ENCODE measurements around the gene PLA1A.
"Not testable (repeated sequence)": the region's sequence is repeated elsewhere in the genome, so short reads cannot be mapped to it uniquely, and the experiment has no call there.

PLA1A gene

GRCh38 chr3:119597548-119598288 lies at the start of gene PLA1A:
TSS of gene PLA1A (plus strand) at chr3:119597885. CDS start at chr3:119597914, 29 bp downstream.
- peak within 1 kb of the TSS; percentile 1 for H3K4me3 Mint-ChIP-seq
- no peaks in the 10 kb centered on the region for H3K36me3 Mint-ChIP-seq
- peak; percentile 35 for ATAC-seq
- H3K9me3 Mint-ChIP-seq, result no peaks in the 10 kb centered on the region
- no peak for DNase-seq (ENCODE audit: low spot score in 2 of 2)
- H3K4me1 Mint-ChIP-seq, result peaks cover 33% of the 10 kb centered on the region
- peak within 1 kb of the TSS; percentile 39 for H3K27ac Mint-ChIP-seq

- no peak overlapping the region for H3K27ac Mint-ChIP-seq
- ATAC-seq (no peak), DNase-seq (ENCODE audit: low spot score in 2 of 2) (no peak)
- peaks cover 82% of the 10 kb centered on the region for H3K36me3 Mint-ChIP-seq
- no peaks in the 10 kb centered on the region for H3K4me1 Mint-ChIP-seq
- H3K9me3 Mint-ChIP-seq, result no peaks in the 10 kb centered on the region
- H3K4me3 Mint-ChIP-seq, result no peak overlapping the region
These were observed 49.3 kb upstream of the PLA1A start for GRCh38 chr3:119548341-119548740.

- no peak overlapping the region for H3K4me3 Mint-ChIP-seq
- ATAC-seq (peak; percentile 54), DNase-seq (ENCODE audit: low spot score in 2 of 2) (no peak)
- H3K9me3 Mint-ChIP-seq, result no peaks in the 10 kb centered on the region
- H3K36me3 Mint-ChIP-seq, result peaks cover 81% of the 10 kb centered on the region
- H3K27ac Mint-ChIP-seq, result peak overlapping the region; percentile 56
- H3K4me1 Mint-ChIP-seq, result peaks cover 16% of the 10 kb centered on the region
These were observed 47.3 kb upstream of the PLA1A start for GRCh38 chr3:119550192-119550910.

GRCh38 chr3:119551598-119551997 lies 46.1 kb upstream of the PLA1A start:
- Mint-ChIP-seq H3K9me3 (no peaks in the 10 kb centered on the region), H3K27ac (no peak overlapping the region), H3K4me1 (peaks cover 28% of the 10 kb centered on the region), H3K36me3 (peaks cover 84% of the 10 kb centered on the region), H3K4me3 (no peak overlapping the region)
- no peak for DNase-seq (ENCODE audit: low spot score in 2 of 2)
- ATAC-seq, result no peak

GRCh38 chr3:119552928-119553327 lies 44.8 kb upstream of the PLA1A start:
- H3K9me3 Mint-ChIP-seq; H3K4me3 Mint-ChIP-seq; DNase-seq (ENCODE audit: low spot score in 2 of 2); H3K27ac Mint-ChIP-seq; ATAC-seq: not testable (repeated sequence)
- Mint-ChIP-seq H3K4me1 (peaks cover 33% of the 10 kb centered on the region), H3K36me3 (peaks cover 89% of the 10 kb centered on the region)

GRCh38 chr3:119553823-119554415 lies 43.8 kb upstream of the PLA1A start:
- ATAC-seq (no peak), DNase-seq (ENCODE audit: low spot score in 2 of 2) (no peak)
- H3K27ac Mint-ChIP-seq, result peak overlapping the region; percentile 74
- peak overlapping the region; percentile 52 for H3K4me3 Mint-ChIP-seq
- H3K4me1 Mint-ChIP-seq, result peaks cover 37% of the 10 kb centered on the region
- peaks cover 83% of the 10 kb centered on the region for H3K36me3 Mint-ChIP-seq
- no peaks in the 10 kb centered on the region for H3K9me3 Mint-ChIP-seq

- no peaks in the 10 kb centered on the region for H3K9me3 Mint-ChIP-seq
- H3K27ac Mint-ChIP-seq, result peak overlapping the region; percentile 74
- DNase-seq (ENCODE audit: low spot score in 2 of 2), result no peak
- peak; percentile 5 for ATAC-seq
- peak overlapping the region; percentile 52 for H3K4me3 Mint-ChIP-seq
- peaks cover 43% of the 10 kb centered on the region for H3K4me1 Mint-ChIP-seq
- peaks cover 80% of the 10 kb centered on the region for H3K36me3 Mint-ChIP-seq
These were observed 42.4 kb upstream of the PLA1A start for GRCh38 chr3:119555309-119555735.

GRCh38 chr3:119555929-119556328 lies 41.8 kb upstream of the PLA1A start:
- Mint-ChIP-seq H3K36me3 (peaks cover 77% of the 10 kb centered on the region), H3K4me3 (peak overlapping the region; percentile 52), H3K9me3 (no peaks in the 10 kb centered on the region), H3K4me1 (peaks cover 43% of the 10 kb centered on the region), H3K27ac (peak overlapping the region; percentile 74)
- ATAC-seq (no peak), DNase-seq (ENCODE audit: low spot score in 2 of 2) (no peak)

GRCh38 chr3:119557192-119557876 lies 40.4 kb upstream of the PLA1A start:
- H3K36me3 Mint-ChIP-seq, result peaks cover 66% of the 10 kb centered on the region

GRCh38 chr3:119557877-119558269 lies 39.8 kb upstream of the PLA1A start:
- Mint-ChIP-seq H3K36me3 (peaks cover 64% of the 10 kb centered on the region), H3K4me1 (peaks cover 58% of the 10 kb centered on the region), H3K4me3 (peak overlapping the region; percentile 52), H3K9me3 (no peaks in the 10 kb centered on the region), H3K27ac (peak overlapping the region; percentile 74)
- no peak for DNase-seq (ENCODE audit: low spot score in 2 of 2)
- no peak for ATAC-seq

More at GRCh38 chr3:119557192-119557876, 40.4 kb upstream of the PLA1A start:
- Mint-ChIP-seq H3K27ac (peak overlapping the region; percentile 74), H3K4me3 (peak overlapping the region; percentile 52), H3K9me3 (no peaks in the 10 kb centered on the region), H3K4me1 (peaks cover 52% of the 10 kb centered on the region)
- ATAC-seq (no peak), DNase-seq (ENCODE audit: low spot score in 2 of 2) (no peak)

GRCh38 chr3:119558626-119559317 lies 38.9 kb upstream of the PLA1A start:
- peak overlapping the region; percentile 74 for H3K27ac Mint-ChIP-seq
- ATAC-seq, result no peak
- peaks cover 55% of the 10 kb centered on the region for H3K36me3 Mint-ChIP-seq
- H3K4me1 Mint-ChIP-seq, result peaks cover 59% of the 10 kb centered on the region
- H3K4me3 Mint-ChIP-seq, result peak overlapping the region; percentile 52
- H3K9me3 Mint-ChIP-seq, result no peaks in the 10 kb centered on the region
- DNase-seq (ENCODE audit: low spot score in 2 of 2), result no peak

- DNase-seq (ENCODE audit: low spot score in 2 of 2), result peak; percentile 51 to 80
- H3K4me3 Mint-ChIP-seq, result peak within 1 kb of the TSS; percentile 52
- peak; percentile 75 for ATAC-seq
- H3K27ac Mint-ChIP-seq, result peak within 1 kb of the TSS; percentile 74
- peaks cover 51% of the 10 kb centered on the region for H3K4me1 Mint-ChIP-seq
- H3K36me3 Mint-ChIP-seq, result peaks cover 50% of the 10 kb centered on the region
- H3K9me3 Mint-ChIP-seq, result no peaks in the 10 kb centered on the region
These were observed 38.2 kb upstream of the PLA1A start, which contains the start of gene CD80 for GRCh38 chr3:119559441-119559963. TSS of gene CD80 (minus strand) at chr3:119559614. CDS start at chr3:119557728, 1,886 bp downstream.

GRCh38 chr3:119560160-119560559 lies 37.5 kb upstream of the PLA1A start:
- Mint-ChIP-seq H3K4me1 (peaks cover 45% of the 10 kb centered on the region), H3K36me3 (peaks cover 43% of the 10 kb centered on the region), H3K27ac (peak overlapping the region; percentile 74), H3K4me3 (peak overlapping the region; percentile 52), H3K9me3 (no peaks in the 10 kb centered on the region)
- DNase-seq (ENCODE audit: low spot score in 2 of 2) (no peak), ATAC-seq (no peak)

- Mint-ChIP-seq H3K4me3 (peak overlapping the region; percentile 70), H3K9me3 (no peaks in the 10 kb centered on the region), H3K36me3 (peaks cover 21% of the 10 kb centered on the region), H3K4me1 (peaks cover 38% of the 10 kb centered on the region), H3K27ac (peak overlapping the region; percentile 98)
- ATAC-seq (peak; percentile 91), DNase-seq (ENCODE audit: low spot score in 2 of 2) (peak; percentile 54 to 85)
These were observed 35.3 kb upstream of the PLA1A start for GRCh38 chr3:119562307-119562961.

Measured in stimulated activated effector memory CD8-positive, alpha-beta T cell treated with anti-CD3 and anti-CD28 coated beads, Interleukin-12 subunit alpha, Interleukin-12 subunit beta, amount 100 ng/mL, for 72 hours (primary cell).